Esophagus squamous epithelium (tissue), 4 donors: Measurements from ENCODE around the gene FGD6.

Source experiments
- POLR2A ChIP-seq, 4 donors: fragments of 450-650 bp; IDR thresholded peaks; one replicate each; pipeline ENCODE4 v1.6.1; 2017; ENCODE audit warnings: antibody characterized with exemption in 4 of 4, mild to moderate bottlenecking in 4 of 4, moderate library complexity in 3 of 4
- TF ChIP-seq, protein P1 (sequence below), 6 experiments: fragments of 450-650 bp in 4 of 6; fragments of 200-600 bp in 2 of 6; sonication (generic) in 2 of 6; IDR thresholded peaks; one replicate each; pipeline ENCODE4 v1.5.1; 2016 to 2019; ENCODE audit warnings: antibody characterized with exemption in 6 of 6, mild to moderate bottlenecking in 4 of 6, moderate library complexity in 4 of 6

DNA sequence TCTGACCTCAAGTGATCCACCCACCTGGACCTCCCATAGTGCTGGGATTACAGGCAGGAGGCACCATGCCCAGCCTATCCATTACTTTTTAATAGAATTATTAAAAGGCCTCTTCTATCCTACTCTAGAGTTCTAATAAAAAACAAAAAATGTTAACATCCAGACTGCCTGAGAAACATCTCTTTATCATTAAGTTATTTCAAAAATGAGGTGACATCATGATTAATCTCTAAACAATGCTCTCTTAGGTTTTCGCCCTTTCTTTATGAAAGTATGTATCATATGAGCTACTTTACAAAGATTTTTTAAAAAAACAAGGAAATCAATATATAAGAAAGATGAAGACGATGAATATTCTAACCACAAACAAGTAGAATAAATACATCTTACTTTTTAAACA is 52.6 kb downstream of the FGD6 start:
- TF ChIP-seq POLR2A (IDR thresholded peaks at IDR 0.05), result no peak
- TF ChIP-seq, protein P1, sequence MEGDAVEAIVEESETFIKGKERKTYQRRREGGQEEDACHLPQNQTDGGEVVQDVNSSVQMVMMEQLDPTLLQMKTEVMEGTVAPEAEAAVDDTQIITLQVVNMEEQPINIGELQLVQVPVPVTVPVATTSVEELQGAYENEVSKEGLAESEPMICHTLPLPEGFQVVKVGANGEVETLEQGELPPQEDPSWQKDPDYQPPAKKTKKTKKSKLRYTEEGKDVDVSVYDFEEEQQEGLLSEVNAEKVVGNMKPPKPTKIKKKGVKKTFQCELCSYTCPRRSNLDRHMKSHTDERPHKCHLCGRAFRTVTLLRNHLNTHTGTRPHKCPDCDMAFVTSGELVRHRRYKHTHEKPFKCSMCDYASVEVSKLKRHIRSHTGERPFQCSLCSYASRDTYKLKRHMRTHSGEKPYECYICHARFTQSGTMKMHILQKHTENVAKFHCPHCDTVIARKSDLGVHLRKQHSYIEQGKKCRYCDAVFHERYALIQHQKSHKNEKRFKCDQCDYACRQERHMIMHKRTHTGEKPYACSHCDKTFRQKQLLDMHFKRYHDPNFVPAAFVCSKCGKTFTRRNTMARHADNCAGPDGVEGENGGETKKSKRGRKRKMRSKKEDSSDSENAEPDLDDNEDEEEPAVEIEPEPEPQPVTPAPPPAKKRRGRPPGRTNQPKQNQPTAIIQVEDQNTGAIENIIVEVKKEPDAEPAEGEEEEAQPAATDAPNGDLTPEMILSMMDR (IDR thresholded peaks at IDR 0.05), result no peak
